ENCODE measurements around the gene DOCK11. TPM values are rescaled to one million over a fixed set of nuclear protein-coding genes. Genes with fewer than 3 reads are reported as not detected.

Gene DOCK11
- total and polyA plus RNA-seq, 2 experiments from 2014 or later = 11.7 to 21.9 TPM

DNA sequence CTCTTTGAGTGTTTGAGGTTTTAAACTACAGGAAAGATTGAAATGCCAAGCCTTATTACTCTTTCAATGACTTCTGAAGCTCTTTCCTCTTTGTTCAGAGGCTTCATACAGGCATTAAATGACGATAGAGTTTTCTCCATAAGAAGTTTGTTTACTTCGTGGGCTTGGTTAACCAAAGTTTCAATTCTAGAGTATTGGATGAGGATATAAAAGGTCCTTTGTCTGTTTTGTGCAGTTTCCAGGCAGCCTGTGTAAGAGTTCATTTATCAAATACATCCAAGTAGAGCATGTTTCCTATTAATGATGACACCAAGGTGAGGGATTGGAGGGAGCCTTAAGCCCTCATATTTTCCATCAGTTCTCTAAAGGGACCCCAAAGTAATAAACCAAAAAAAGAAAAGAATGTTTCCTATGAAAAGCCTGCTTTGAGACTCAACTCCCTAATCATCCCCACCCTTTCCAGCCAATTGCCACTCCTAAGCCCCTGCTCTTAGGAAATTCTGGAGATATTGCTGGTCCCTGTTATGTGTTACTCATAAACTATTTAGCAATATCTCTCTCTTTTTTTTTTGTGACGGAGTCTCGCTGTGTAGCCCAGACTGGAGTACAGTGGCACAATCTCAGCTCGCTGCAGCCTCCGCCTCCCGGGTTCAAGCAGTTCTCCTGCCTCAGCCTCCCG, 125.6 kb downstream of the DOCK11 start:
- Histone ChIP-seq H2AFZ (no peak overlapping the region), H3K9me2 (ENCODE audit: insufficient read depth) (no peaks in the 10 kb centered on the region), H3F3A (ENCODE audit: insufficient read depth) (no peaks in the 10 kb centered on the region), H3K4me2 (ENCODE audit: unreplicated experiment) (no peak overlapping the region), H3K4me1 (ENCODE audit: insufficient read depth) (0 out of 2 replicates have a peak, but pooled peaks cover 4% of the 10 kb centered on the region), H4K20me1 (ENCODE audit: insufficient read depth) (no peaks in the 10 kb centered on the region), H3K4me3 (no peak overlapping the region), H3K27me3 (replicated peaks; ENCODE audit: insufficient read depth) (no peaks in the 10 kb centered on the region), H3K9me3 (ENCODE audit: low read depth) (no peaks in the 10 kb centered on the region), H3K79me2 (ENCODE audit: insufficient read depth) (no peaks in the 10 kb centered on the region), H3K36me3 (ENCODE audit: low read depth) (no peaks in the 10 kb centered on the region), H3K27ac (no peak overlapping the region), H3K9ac (no peak overlapping the region)
- TF ChIP-seq EZH2phosphoT487 (IDR thresholded peaks at IDR 0.05; ENCODE audit: insufficient read depth, low read depth) = no peak
- TF ChIP-seq EZH2 (IDR thresholded peaks at IDR 0.05; ENCODE audit: insufficient read depth, poor library complexity, severe bottlenecking) = no peak
- in situ Hi-C loops (cut with MboI) = loop anchor here (10.0 kb wide), 1 partner anchor 184 kb away; no protein-coding TSS in a partner anchor
- peak; percentile 22 for DNase-seq
- WGBS, 2 experiments (ENCODE audit: low coverage in 1 of 2, low lambda C conversion rate in 2 of 2, missing lambda C conversion rate in 2 of 2) = 14 to 67% methylated on average over 2 to 8 of the region's 8 CpGs

DNA sequence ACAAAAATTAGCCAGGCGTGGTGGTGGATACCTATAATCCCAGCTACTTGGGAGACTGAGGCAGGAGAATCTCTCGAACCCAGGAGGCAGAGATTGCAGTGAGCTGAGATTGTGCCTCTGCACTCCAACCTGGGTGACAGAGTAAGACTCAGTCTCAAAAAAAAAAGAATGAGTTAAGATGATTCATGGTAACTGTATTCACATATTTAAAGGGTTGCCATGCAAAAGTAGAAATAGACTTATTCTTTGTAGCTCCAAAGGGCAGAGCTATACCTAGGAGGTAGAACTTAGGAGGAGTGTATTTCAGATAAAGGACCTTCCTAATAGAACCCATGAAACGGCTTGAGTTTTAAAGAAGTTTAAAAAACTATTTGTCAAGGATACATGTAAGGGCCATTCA, 127.4 kb downstream of the DOCK11 start:
- 95 to 97% methylated on average over 3 of the region's 3 CpGs for WGBS, 2 experiments (ENCODE audit: low coverage in 1 of 2, low lambda C conversion rate in 2 of 2, missing lambda C conversion rate in 2 of 2)
- Histone ChIP-seq H3K79me2 (ENCODE audit: insufficient read depth) (no peaks in the 10 kb centered on the region), H3F3A (ENCODE audit: insufficient read depth) (no peaks in the 10 kb centered on the region), H3K4me2 (ENCODE audit: unreplicated experiment) (no peak overlapping the region), H3K36me3 (ENCODE audit: low read depth) (no peaks in the 10 kb centered on the region), H3K4me1 (ENCODE audit: insufficient read depth) (0 out of 2 replicates have a peak, but pooled peaks cover 4% of the 10 kb centered on the region), H3K9me2 (ENCODE audit: insufficient read depth) (no peaks in the 10 kb centered on the region), H3K4me3 (no peak overlapping the region), H2AFZ (no peak overlapping the region), H4K20me1 (ENCODE audit: insufficient read depth) (no peaks in the 10 kb centered on the region), H3K9me3 (ENCODE audit: low read depth) (no peaks in the 10 kb centered on the region), H3K27ac (no peak overlapping the region), H3K9ac (no peak overlapping the region), H3K27me3 (replicated peaks; ENCODE audit: insufficient read depth) (no peaks in the 10 kb centered on the region)
- DNase-seq = peak; percentile 16
- in situ Hi-C loops (cut with MboI) = loop anchor here (10.0 kb wide), 1 partner anchor 182 kb away; no protein-coding TSS in a partner anchor
- TF ChIP-seq EZH2 (IDR thresholded peaks at IDR 0.05; ENCODE audit: insufficient read depth, poor library complexity, severe bottlenecking) (no peak), EZH2phosphoT487 (IDR thresholded peaks at IDR 0.05; ENCODE audit: insufficient read depth, low read depth) (no peak)

DNA sequence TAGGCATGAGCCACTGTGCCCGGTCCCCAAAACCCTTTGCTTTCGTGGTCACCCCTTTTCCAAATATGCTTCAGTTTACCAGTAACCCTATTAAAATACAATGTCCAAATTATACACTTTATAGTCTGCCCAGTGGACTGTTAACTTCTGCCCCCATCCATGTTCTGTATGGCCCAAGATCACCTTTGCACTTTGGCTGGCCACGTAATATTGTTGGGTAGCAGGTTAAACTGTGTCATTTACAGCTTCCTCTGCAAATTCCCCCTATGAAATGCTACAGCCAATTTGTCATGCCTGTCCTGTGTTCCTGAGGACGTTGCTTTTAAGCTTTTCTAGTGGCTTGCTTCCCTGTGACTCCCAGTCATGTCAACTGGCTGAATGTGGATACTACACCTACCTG, 130.7 kb downstream of the DOCK11 start:
- no peak overlapping the region for H3K27ac ChIP-seq
- H4K20me1 ChIP-seq (ENCODE audit: insufficient read depth) = no peaks in the 10 kb centered on the region
- no peaks in the 10 kb centered on the region for H3K9me2 ChIP-seq (ENCODE audit: insufficient read depth)
- H3K9ac ChIP-seq = no peak overlapping the region
- TF ChIP-seq EZH2phosphoT487 (IDR thresholded peaks at IDR 0.05; ENCODE audit: insufficient read depth, low read depth) (no peak), EZH2 (IDR thresholded peaks at IDR 0.05; ENCODE audit: insufficient read depth, poor library complexity, severe bottlenecking) (no peak)
- peaks cover 6% of the 10 kb centered on the region; the same call in 1 of the 2 replicates for H3K36me3 ChIP-seq (ENCODE audit: low read depth)
- in situ Hi-C loops (cut with MboI) = loop anchor here (10.0 kb wide), 1 partner anchor 178 kb away; no protein-coding TSS in a partner anchor
- 0 out of 2 replicates have a peak, but pooled peaks cover 4% of the 10 kb centered on the region for H3K4me1 ChIP-seq (ENCODE audit: insufficient read depth)
- no peak for DNase-seq
- no peaks in the 10 kb centered on the region for H3F3A ChIP-seq (ENCODE audit: insufficient read depth)
- H2AFZ ChIP-seq = no peak overlapping the region
- no peak overlapping the region for H3K4me2 ChIP-seq (ENCODE audit: unreplicated experiment)
- WGBS, 2 experiments (ENCODE audit: low coverage in 1 of 2, low lambda C conversion rate in 2 of 2, missing lambda C conversion rate in 2 of 2) = 84 to 92% methylated on average over 4 of the region's 4 CpGs
- no peaks in the 10 kb centered on the region for H3K9me3 ChIP-seq (ENCODE audit: low read depth)
- H3K27me3 ChIP-seq (replicated peaks; ENCODE audit: insufficient read depth) = no peaks in the 10 kb centered on the region
- no peak overlapping the region for H3K4me3 ChIP-seq
- no peaks in the 10 kb centered on the region for H3K79me2 ChIP-seq (ENCODE audit: insufficient read depth)

DNA sequence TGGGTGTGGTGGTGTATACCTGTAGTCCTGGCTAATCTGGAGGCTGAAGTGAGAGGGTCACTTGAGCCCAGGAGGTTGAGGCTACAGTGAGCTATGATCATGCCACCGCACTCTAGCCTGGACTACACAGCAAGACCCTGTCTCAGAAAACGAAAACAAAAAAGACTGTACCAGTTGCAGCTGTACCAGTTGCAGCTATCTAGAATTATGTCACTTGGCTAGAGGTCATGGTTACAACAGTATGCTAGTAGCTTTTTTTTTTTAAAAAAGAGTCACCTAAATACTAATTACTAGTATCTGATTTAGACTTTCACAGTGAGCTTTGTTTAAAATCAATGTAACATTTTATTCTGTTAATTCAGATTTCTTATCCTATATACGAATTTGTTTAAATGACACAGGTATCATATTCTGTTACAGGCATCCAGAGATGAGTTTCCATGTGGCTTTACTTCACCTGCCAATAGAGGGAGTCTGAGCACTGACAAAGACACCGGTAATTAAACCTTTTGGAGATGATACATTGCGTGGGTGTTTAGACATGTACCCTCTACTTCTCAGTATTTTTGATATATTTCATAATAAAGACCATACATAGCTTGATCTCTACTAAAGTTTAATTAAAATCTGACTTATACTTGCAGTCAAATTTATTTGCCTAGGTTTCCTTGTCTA, 131.6 kb downstream of the DOCK11 start:
- in situ Hi-C loops (cut with MboI) = loop anchor here (10.0 kb wide), 1 partner anchor 178 kb away; no protein-coding TSS in a partner anchor
- Histone ChIP-seq H3K27ac (no peak overlapping the region), H3K9me3 (ENCODE audit: low read depth) (no peaks in the 10 kb centered on the region), H3K27me3 (replicated peaks; ENCODE audit: insufficient read depth) (no peaks in the 10 kb centered on the region), H2AFZ (no peak overlapping the region), H3K4me3 (no peak overlapping the region), H3K4me2 (ENCODE audit: unreplicated experiment) (no peak overlapping the region), H3K79me2 (ENCODE audit: insufficient read depth) (no peaks in the 10 kb centered on the region), H3K9ac (no peak overlapping the region), H3K4me1 (ENCODE audit: insufficient read depth) (0 out of 2 replicates have a peak, but pooled peaks cover 4% of the 10 kb centered on the region), H4K20me1 (ENCODE audit: insufficient read depth) (no peaks in the 10 kb centered on the region), H3K36me3 (ENCODE audit: low read depth) (peaks cover 6% of the 10 kb centered on the region; the same call in 1 of the 2 replicates), H3F3A (ENCODE audit: insufficient read depth) (no peaks in the 10 kb centered on the region), H3K9me2 (ENCODE audit: insufficient read depth) (no peaks in the 10 kb centered on the region)
- 78 to 80% methylated on average over 5 of the region's 5 CpGs for WGBS, 2 experiments (ENCODE audit: low coverage in 1 of 2, low lambda C conversion rate in 2 of 2, missing lambda C conversion rate in 2 of 2)
- peak; percentile 25 for DNase-seq
- no peak for TF ChIP-seq EZH2phosphoT487 (IDR thresholded peaks at IDR 0.05; ENCODE audit: insufficient read depth, low read depth)
- TF ChIP-seq EZH2 (IDR thresholded peaks at IDR 0.05; ENCODE audit: insufficient read depth, poor library complexity, severe bottlenecking) = no peak
